Heart left ventricle (tissue), 16 donors: ENCODE measurements around the gene GRIA1. TPM values are rescaled to one million over a fixed set of nuclear protein-coding genes. Genes with fewer than 3 reads are reported as not detected.

Experiments
- ATAC-seq, 4 donors: fragments of 200-7000 bp; cut with Tn5 transposase; one replicate each; pipeline ENCODE4 v1.9.1; 2020 to 2022; ENCODE audit warnings: moderate library complexity in 4 of 4, mild to moderate bottlenecking in 3 of 4, moderate number of reproducible peaks in 1 of 4
- DNase-seq, 5 donors: peaks; one replicate each; pipeline ENCODE4 v3.0.0-alpha.2; 2020
- H3K27ac ChIP-seq, 12 donors: fragments of 200-600 bp; sonication (generic) in 4 of 12; one replicate each; pipeline versions ENCODE4 v1.5.0 to v1.8.0; 2016 to 2022; ENCODE audit warnings: mild to moderate bottlenecking in 2 of 12
- H3K27me3 ChIP-seq, 9 donors: fragments of 200-600 bp; sonication (generic) in 2 of 9; one replicate each; pipeline versions ENCODE4 v1.5.1 to v1.8.0; 2016 to 2022; ENCODE audit warnings: mild to moderate bottlenecking in 3 of 9
- H3K36me3 ChIP-seq, 9 donors: fragments of 200-600 bp; sonication (generic) in 2 of 9; one replicate each; pipeline versions ENCODE4 v1.5.0 to v1.8.0; 2018 to 2022; ENCODE audit warnings: mild to moderate bottlenecking in 2 of 9
- H3K4me1 ChIP-seq, 12 donors: fragments of 200-600 bp; sonication (generic) in 4 of 12; one replicate each; pipeline versions ENCODE4 v1.5.0 to v1.8.0; 2016 to 2022; ENCODE audit warnings: mild to moderate bottlenecking in 3 of 12
- H3K4me3 ChIP-seq, 12 donors: fragments of 200-600 bp; sonication (generic) in 4 of 12; one replicate each; pipeline versions ENCODE4 v1.5.0 to v1.8.0; 2017 to 2022; ENCODE audit warnings: mild to moderate bottlenecking in 9 of 12, moderate library complexity in 4 of 12
- H3K9me3 ChIP-seq, 12 donors: fragments of 200-600 bp; sonication (generic) in 4 of 12; one replicate each; pipeline versions ENCODE4 v1.5.0 to v1.8.0; 2016 to 2022; ENCODE audit warnings: mild to moderate bottlenecking in 1 of 12
- CTCF ChIP-seq, 12 donors: fragments of 200-600 bp; sonication (generic) in 4 of 12; IDR thresholded peaks; one replicate each; pipeline versions ENCODE4 v1.5.0 to v1.8.0; 2018 to 2022; ENCODE audit warnings: antibody characterized with exemption in 12 of 12, mild to moderate bottlenecking in 5 of 12
- POLR2A ChIP-seq, 2 donors: fragments of 450-650 bp; IDR thresholded peaks; one replicate each; pipeline ENCODE4 v1.6.1; 2017; ENCODE audit warnings: antibody characterized with exemption in 2 of 2, mild to moderate bottlenecking in 2 of 2, moderate library complexity in 2 of 2
- WGBS, 4 donors: extraction: QIAGEN DNeasy Blood & Tissue Kit in 2 of 4; methylation state at CpG; one replicate each; pipeline versions ENCODE4 v1.1.5 to v1.1.7; 2013 to 2018; 5-methylcytosine and 5-hydroxymethylcytosine counted together
- intact Hi-C, 10 donors: fragments of 100-400 bp; cut with DNase I; formaldehyde crosslinking; loops; one replicate each; pipeline versions ENCODE4 v1.11.1 to v1.14.2; 2022
- polyA plus RNA-seq, 2 donors: library from polyadenylated mRNA; stranded (reverse); fragments of 200-250 nt; gene quantifications; one replicate each; pipeline ENCODE4 v1.2.3, GENCODE V29; 2013
- total RNA-seq, 9 donors: library from RNA; depleted of rRNA in 2 of 9; stranded (reverse); fragments of >200 nt in 2 of 9; fragmentation: NEBNext Ultra II Directional in 3 of 9; extraction: Animal tissue kit (Norgen Biotek cat#: 25700) in 3 of 9; gene quantifications; one replicate each; pipeline versions ENCODE4 v1.1.0 to v1.2.4, GENCODE V29; 2016 to 2023
- donor health status: ischemic (EF 13 %, LVEDD 7.1; RV severe dilation, severe dysfunction).
- donor health status: healthy with polysubstance abuse.
- donor health status: DM: no; HTN: yes; CAD: no.
- donor health status: DM: no; HTN: no; CAD: no.
- donor health status: ischemic (EF 25% LVEDD 6.9; RV normal size, moderate dysfunction).
- donor health status: ischemic (EF 25% LVEDD 5.7; RV mildly dilated, moderate dysfunction).
- donor health status: healthy.
- donor health status: DM: yes; HTN: yes; CAD: no.
- donor health status: ischemic (EF 35%, LVEDD 5.7; RV mildly dilated, moderate dysfunction).
- donor health status: nonischemic (EF 11% LVEDD 7.7; RV severe dilation, severe dysfunction).
- donor health status: DM: yes; HTN: yes; CAD: no.
- donor health status: PGD.
- donor health status: ischemic (EF 29% LVEDD 5.4; RV normal size, mild dysfunction).
- donor health status: nonischemic (EF 23%, LVEDD 6.1; RV moderate dilation, normal function).

The GRIA1 gene
- total and polyA plus RNA-seq, 11 donors: 0.07 to 1.5 (median 0.37) TPM; not detected in 3

GRCh38 chr5:153777681-153778581 lies 287.5 kb downstream of the GRIA1 start:
- Histone ChIP-seq H3K27me3 (no peaks in the 10 kb centered on the region), H3K4me3 (no peak overlapping the region), H3K36me3 (no peaks in the 10 kb centered on the region), H3K4me1 (no peaks in the 10 kb centered on the region), H3K27ac (no peak overlapping the region), H3K9me3 (no peaks in the 10 kb centered on the region)
- 76 to 84% (median 78%) methylated on average over 5 of the region's 5 CpGs for WGBS, 4 donors
- ATAC-seq (no peak), DNase-seq (no peak)
- intact Hi-C loops: no loop called here
- TF ChIP-seq CTCF (IDR thresholded peaks at IDR 0.05): no peak
- no peak for TF ChIP-seq POLR2A (IDR thresholded peaks at IDR 0.05)

GRCh38 chr5:153779836-153780235 lies 289.4 kb downstream of the GRIA1 start:
- ATAC-seq: no peak
- no peak overlapping the region for H3K4me3 ChIP-seq
- WGBS, 4 donors: 51 to 79% (median 67%) methylated on average over 2 of the region's 2 CpGs
- peaks cover 0 to 4% (median 0%) of the 10 kb centered on the region in 9 donors for H3K27me3 ChIP-seq
- H3K27ac ChIP-seq: no peak overlapping the region
- no peaks in the 10 kb centered on the region for H3K36me3 ChIP-seq
- no peak for DNase-seq
- no peaks in the 10 kb centered on the region for H3K9me3 ChIP-seq
- intact Hi-C loops: no loop called here
- TF ChIP-seq POLR2A (IDR thresholded peaks at IDR 0.05) (no peak), CTCF (IDR thresholded peaks at IDR 0.05) (no peak)
- no peaks in the 10 kb centered on the region for H3K4me1 ChIP-seq

GRCh38 chr5:153780876-153781705 lies 290.6 kb downstream of the GRIA1 start:
- H3K27me3 ChIP-seq: peaks cover 0 to 4% (median 0%) of the 10 kb centered on the region in 9 donors
- no peak for DNase-seq
- no peaks in the 10 kb centered on the region for H3K4me1 ChIP-seq
- no peak overlapping the region for H3K27ac ChIP-seq
- TF ChIP-seq POLR2A (IDR thresholded peaks at IDR 0.05) (no peak), CTCF (IDR thresholded peaks at IDR 0.05) (no peak)
- intact Hi-C loops: no loop called here
- no peak overlapping the region for H3K4me3 ChIP-seq
- H3K9me3 ChIP-seq: no peaks in the 10 kb centered on the region
- H3K36me3 ChIP-seq: no peaks in the 10 kb centered on the region
- peak in 1 of 4 donors; percentile 36 for ATAC-seq
- 37 to 46% (median 40%) methylated on average over 4 of the region's 4 CpGs for WGBS, 4 donors
